ENCODE data around the gene CDK8.

- TF ChIP-seq EZH2 (IDR thresholded peaks at IDR 0.05; ENCODE audit: borderline replicate concordance) (no peak), CTCF (IDR thresholded peaks at IDR 0.05; ENCODE audit: poor library complexity) (no peak)
Measured at GRCh38 chr13:26424181-26424580, 170.3 kb downstream of the CDK8 start.
